ENCODE results near the gene KRT7. TPM values are rescaled to one million over a fixed set of nuclear protein-coding genes. Genes with fewer than 3 reads are reported as not detected.

Gene KRT7
- polyA plus RNA-seq, 1 of the 3 experiments (the other 2 are of a cell fraction) = 5.4 TPM

- WGBS (ENCODE audit: low lambda C conversion rate) = 62% methylated on average over 3 of the region's 3 CpGs
- Histone ChIP-seq H3K36me3 (replicated peaks in 1 of 2; ENCODE audit: control insufficient read depth in 1 of 2, insufficient read depth in 2 of 2, low read length in 1 of 2) (no peaks in the 10 kb centered on the region), H3K9ac (no peak overlapping the region), H3K79me2 (ENCODE audit: insufficient read depth) (no peaks in the 10 kb centered on the region), H4K20me1 (ENCODE audit: insufficient read depth) (no peaks in the 10 kb centered on the region), H3K4me3 (ENCODE audit: low read depth in 2 of 2, low read length in 1 of 2) (no peak overlapping the region), H3K9me3 (peaks cover 4% of the 10 kb centered on the region; the same call in 1 of the 2 replicates), H2AFZ (ENCODE audit: low read depth) (no peak overlapping the region), H3F3A (replicated peaks; ENCODE audit: insufficient read depth) (peaks cover 31% of the 10 kb centered on the region), H3K9me2 (no peaks in the 10 kb centered on the region), H3K4me2 (no peak overlapping the region), H3K27ac (ENCODE audit: low read depth in 2 of 2, low read length in 1 of 2) (peak overlapping the region in 1 of 2 experiments; percentile 32; a peak in 1 of 4 replicates), H3K4me1 (ENCODE audit: control insufficient read depth in 1 of 2, insufficient read depth in 2 of 2, low read depth in 1 of 2, low read length in 1 of 2) (no peaks in the 10 kb centered on the region; a peak in 2 of 4 replicates), H3K27me3 (ENCODE audit: insufficient read depth) (no peaks in the 10 kb centered on the region)
- CTCF ChIA-PET = interaction anchor here (1.0 to 4.0 kb wide), 6 partner anchors 11 to 104 kb away, joined by 3 to 23 read pairs (median 10); no protein-coding TSS in a partner anchor
- POLR2A ChIA-PET = interaction anchor here (0.6 kb wide), 1 partner anchor 22 kb away, joined by 3 read pairs; no protein-coding TSS in a partner anchor
- DNase-seq = no peak
- TF ChIP-seq POLR2AphosphoS5 (IDR thresholded peaks at IDR 0.05; ENCODE audit: low read depth, low read length) (no peak), MEF2A (IDR thresholded peaks at IDR 0.05; ENCODE audit: borderline replicate concordance, low read depth) (no peak), JUND (IDR thresholded peaks at IDR 0.05) (no peak), FOSL2 (IDR thresholded peaks at IDR 0.05; ENCODE audit: borderline replicate concordance, low read depth) (no peak), MXI1 (IDR thresholded peaks at IDR 0.05; ENCODE audit: low read depth, low read length) (no peak), SIN3A (IDR thresholded peaks at IDR 0.05; ENCODE audit: borderline replicate concordance, low read depth, low read length) (no peak), EP300 (IDR thresholded peaks at IDR 0.05; ENCODE audit: borderline replicate concordance in 1 of 2, low read depth in 1 of 2, low read length in 1 of 2) (no peak), SMC3 (IDR thresholded peaks at IDR 0.05; ENCODE audit: low read depth, low read length) (no peak), TEAD4 (IDR thresholded peaks at IDR 0.05; ENCODE audit: borderline replicate concordance, insufficient read depth) (no peak), TCF12 (IDR thresholded peaks at IDR 0.05) (no peak), CHD2 (IDR thresholded peaks at IDR 0.05; ENCODE audit: low read length, partially characterized antibody) (no peak), CTCF (IDR thresholded peaks at IDR 0.05) (no peak), TAF1 (IDR thresholded peaks at IDR 0.05; ENCODE audit: borderline replicate concordance, low read depth, low read length) (no peak), RFX5 (IDR thresholded peaks at IDR 0.05; ENCODE audit: low read length) (no peak), REST (IDR thresholded peaks at IDR 0.05; ENCODE audit: low read depth, low read length) (no peak), ELF1 (IDR thresholded peaks at IDR 0.05) (no peak), FOXM1 (IDR thresholded peaks at IDR 0.05; ENCODE audit: low read depth) (no peak)
Observed at GRCh38 chr12:52224151-52224550, 8.9 kb upstream of the KRT7 start.

All from SK-N-SH (cell line).